ENCODE measurements around the gene ROR2.

DNA sequence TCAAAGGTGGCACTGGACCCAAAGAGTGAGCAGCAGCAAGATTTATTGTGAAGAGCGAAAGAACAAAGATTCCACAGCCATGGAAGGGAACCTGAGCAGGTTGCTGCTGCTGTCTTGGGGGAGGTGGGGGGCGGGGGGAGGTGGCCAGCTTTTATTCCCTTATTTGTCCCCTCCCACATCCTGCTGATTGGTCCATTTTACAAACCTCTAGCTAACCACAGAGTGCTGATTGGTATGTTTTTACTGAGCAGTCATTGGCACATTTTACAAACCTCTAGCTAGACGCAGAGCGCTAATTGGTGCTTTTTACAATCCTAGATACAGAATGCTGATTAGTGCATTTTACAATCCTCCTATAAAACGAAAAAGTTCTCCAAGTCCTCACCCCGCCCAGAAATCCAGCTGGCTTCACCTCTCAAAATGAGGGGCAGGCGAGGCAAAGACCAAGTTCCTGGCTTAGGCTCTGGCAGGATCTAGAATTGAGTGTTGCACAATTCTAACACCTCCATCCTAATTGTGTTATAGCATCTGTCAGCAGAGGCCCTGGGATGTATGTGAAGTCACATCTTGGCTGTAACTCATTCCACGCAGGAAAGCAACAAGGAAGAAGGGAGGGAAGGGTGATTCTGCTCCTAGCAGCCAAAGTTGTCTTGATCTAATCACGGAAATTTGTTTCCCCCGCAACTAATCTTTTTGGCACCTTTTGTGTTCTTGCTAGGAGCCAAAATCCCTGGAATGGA, 34.3 kb downstream of the ROR2 start:
- TF ChIP-seq, protein P1, sequence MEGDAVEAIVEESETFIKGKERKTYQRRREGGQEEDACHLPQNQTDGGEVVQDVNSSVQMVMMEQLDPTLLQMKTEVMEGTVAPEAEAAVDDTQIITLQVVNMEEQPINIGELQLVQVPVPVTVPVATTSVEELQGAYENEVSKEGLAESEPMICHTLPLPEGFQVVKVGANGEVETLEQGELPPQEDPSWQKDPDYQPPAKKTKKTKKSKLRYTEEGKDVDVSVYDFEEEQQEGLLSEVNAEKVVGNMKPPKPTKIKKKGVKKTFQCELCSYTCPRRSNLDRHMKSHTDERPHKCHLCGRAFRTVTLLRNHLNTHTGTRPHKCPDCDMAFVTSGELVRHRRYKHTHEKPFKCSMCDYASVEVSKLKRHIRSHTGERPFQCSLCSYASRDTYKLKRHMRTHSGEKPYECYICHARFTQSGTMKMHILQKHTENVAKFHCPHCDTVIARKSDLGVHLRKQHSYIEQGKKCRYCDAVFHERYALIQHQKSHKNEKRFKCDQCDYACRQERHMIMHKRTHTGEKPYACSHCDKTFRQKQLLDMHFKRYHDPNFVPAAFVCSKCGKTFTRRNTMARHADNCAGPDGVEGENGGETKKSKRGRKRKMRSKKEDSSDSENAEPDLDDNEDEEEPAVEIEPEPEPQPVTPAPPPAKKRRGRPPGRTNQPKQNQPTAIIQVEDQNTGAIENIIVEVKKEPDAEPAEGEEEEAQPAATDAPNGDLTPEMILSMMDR (IDR thresholded peaks at IDR 0.05; ENCODE audit: insufficient read depth, low read length, poor library complexity, severe bottlenecking) = no peak
- no peak for TF ChIP-seq EZH2phosphoT487 (conservative IDR thresholded peaks at IDR 0.05; ENCODE audit: low read length)
